HG03442 (cell line): ENCODE data around the gene FCHO1.

ENCODE experiments used
- ATAC-seq: cut with Tn5 transposase; IDR thresholded peaks from one replicate; pipeline ENCODE4 v1.9.1; 2021; ENCODE audit warnings: mild to moderate bottlenecking, moderate library complexity; ENCODE audit not compliant: unreplicated experiment

Gene FCHO1

DNA sequence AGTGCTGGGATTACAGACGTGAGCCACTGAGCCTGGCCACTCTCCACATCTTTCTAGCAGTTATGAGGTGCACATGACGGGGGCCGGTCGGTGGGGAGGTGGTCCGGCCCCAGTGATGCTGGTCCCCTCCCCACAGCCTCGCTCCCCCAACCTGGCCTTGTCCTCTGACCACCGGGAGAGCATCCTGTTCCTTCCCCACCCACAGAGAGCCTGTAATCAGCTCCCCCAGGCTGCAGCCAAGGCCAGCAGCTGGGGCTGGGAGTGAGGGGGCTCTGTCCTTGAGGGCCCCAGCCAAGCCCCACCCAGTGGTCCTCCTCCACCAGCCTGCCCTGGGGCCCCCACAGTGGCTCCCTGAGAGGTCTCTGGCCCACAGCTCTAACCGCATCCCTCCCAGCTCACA, 73.1 kb downstream of the FCHO1 start:
- ATAC-seq = no peak

DNA sequence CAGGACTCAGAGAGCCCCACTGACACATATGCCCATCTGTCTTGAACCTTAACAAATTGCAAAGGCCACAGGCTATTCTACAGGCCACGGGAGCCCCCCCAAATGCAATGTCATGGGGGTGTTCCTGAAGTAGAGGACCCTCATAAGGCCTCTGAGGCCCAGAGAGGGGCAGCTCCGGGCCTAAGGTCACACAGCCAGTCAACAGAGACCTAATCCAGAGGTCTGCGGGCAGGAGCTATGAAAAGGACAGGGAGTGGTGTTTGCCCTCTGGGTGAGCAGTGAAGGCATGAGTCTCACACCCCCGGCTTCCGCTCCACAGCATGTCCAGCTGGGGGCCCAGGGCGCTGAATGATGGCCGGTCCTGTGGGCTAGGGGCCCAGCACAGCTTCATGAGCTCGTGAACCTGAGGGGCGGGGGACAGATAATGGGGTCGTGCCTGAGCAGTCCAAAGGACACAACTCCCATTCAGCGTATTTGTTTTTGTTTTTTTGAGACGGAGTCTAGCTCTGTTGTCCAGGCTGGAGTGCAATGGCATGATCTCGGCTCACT, 75.3 kb downstream of the FCHO1 start:
- no peak for ATAC-seq

- no peak for ATAC-seq
Observed at GRCh38 chr19:17829855-17830566, 78.7 kb downstream of the FCHO1 start.

DNA sequence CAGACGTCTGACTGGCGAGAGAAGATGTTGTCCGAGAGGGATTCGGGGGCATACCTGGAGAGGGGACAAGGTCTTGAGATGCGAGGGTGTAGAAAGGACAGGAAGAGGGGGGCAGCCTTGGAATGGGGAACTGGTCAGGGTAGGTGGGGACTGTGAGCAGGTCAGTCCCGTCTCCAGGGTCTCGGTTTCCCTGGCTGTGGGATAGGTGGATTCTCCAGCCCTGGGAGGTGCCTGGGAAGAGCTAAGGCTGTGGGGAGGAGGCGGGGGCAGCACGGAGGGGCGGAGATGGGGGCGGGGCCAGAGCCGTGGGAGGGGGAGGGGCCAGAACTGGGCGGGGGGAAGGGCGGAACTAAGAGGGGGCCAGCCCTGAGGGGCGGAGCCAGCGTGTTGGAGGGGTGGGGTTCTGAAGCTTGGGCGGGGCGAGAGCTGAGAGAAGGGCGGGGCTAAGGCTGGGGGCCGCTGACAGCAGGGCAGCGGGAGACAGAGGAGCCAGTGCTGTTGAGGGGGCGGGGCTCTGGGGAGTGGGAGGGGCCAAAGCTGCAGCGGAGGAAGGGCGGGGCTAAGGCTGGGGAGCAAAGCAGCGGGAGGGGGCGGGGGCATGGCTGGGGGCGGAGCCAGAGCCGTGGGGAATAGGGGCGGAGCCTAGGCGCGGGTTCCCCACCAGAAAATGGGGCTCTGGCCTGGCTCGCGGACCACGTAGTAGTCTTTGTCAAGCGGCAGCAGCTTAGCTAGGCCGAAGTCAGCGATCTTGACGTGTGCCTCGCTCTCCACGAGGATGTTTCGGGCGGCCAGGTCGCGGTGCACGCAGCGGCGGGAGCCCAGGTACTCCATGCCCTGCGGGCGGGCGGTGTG, 79.5 kb downstream of the FCHO1 start:
- no peak for ATAC-seq

DNA sequence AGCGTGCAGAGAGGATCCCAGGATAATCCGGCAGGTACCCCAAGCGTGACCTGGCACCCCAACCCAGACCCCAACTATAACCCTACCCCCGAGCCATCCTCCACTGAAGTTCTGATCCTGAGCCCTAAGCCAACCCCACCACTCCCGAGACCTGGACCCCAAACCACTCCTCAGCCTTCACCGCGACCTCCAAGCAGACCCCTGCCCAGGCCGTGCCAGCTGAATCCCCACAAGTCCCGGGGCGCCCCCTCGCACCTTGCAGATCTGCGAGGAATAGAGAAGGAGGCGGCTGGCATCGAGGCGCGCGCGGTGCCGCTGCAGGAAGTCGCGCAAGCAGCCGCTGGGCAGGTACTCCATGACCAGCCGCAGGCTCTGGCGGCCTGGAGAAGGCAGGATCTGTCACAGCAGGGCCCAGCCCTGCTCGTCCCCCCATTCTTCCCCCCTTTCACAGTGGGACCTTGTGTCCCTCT, 80.2 kb downstream of the FCHO1 start:
- ATAC-seq = no peak

DNA sequence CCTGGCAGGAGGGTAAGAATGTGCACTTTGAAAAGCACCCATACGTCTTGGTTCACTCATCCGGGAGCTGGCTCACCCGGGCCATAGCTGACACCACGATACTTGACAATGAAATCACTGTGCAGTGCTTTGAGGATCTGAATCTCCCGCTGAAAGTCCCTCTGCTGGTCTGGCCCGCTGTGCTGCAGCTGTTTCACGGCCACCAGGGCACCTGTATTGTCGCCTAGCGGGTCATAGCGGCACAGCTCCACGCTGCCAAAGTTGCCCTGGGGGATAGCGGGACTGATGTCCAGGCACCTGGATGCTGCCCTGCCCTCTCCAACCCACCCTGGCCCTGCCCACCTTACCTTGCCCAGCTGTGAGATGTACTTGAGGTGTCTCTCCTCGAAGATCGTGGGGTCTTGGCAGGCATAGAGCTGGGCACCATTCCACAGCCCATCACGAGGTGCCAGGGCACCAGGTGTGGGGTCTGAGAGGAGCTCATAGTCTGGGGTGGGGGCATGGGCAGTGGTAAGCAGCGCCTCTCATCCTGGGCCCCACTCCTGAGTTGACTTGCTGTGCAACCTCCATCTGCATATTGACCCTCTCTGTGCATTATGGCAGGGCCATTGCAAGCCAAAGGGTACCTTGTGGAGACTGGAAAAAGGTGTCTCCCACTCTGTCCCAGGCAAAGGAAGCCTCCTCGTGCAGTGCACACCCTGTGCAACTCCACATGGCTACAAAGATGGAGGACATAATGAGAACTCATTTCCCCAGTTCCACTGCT, 81.3 kb downstream of the FCHO1 start:
- ATAC-seq = no peak

DNA sequence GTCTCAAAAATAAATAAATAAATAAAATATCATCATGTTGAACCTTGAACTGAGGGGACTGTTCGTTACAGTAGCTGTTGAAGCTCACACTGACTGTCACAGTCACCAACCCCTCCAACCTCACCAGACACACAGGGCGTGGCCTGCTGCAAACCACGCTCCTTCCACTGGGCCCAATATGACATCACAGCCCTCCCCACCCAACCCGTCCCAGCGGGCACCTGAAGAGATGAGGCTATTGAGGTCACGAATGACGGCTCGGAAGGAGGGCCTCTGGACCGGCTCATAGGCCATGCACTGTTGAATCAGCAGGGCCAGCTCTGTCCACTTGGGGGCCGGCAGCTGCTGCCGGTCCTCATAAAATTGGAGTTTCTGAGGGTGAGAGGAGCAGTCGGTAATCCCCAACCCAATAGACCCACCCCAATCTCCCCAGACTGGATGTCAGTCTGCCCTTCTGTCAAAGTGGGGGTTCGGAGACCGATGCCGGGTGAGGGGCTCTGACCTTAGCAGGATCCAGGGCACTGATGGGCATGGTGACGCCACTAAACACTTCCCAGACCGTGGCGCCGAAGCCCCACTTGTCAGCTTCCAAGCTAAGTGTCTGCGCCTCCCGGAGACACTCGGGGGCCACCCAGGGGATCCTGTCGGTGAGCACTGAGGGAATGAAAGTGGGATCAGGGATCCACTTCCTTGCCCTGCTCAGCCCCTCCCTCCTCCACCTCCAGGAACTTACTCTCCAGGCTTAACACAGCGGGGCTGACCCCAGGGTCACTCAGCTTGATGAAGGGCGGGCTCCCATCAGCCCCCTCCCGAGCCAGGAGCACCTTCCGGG, 83.3 kb downstream of the FCHO1 start:
- ATAC-seq = no peak

GRCh38 chr19:17835182-17836006, 84.1 kb downstream of the FCHO1 start:
- no peak for ATAC-seq

- ATAC-seq = no peak
Observed at GRCh38 chr19:17836530-17836929, 85.3 kb downstream of the FCHO1 start.

DNA sequence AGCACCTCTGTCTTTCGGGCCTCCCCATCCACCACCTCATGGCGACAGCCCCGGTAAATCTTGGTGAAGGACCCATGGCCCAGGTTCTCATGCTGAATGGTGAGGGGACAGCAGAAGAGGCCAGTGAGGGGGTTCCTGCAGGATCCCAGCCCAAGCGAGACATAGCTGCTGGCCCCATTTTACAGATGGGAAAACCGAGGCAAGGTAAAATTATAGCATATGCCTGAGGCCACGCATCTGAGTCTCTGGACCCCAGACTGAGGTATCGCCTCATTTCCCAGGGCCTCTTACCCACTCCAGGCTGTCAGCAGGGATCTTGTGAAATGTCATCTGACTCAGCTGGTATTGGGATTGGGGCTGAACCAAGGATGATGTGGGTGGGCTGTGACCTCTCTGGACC, 86.7 kb downstream of the FCHO1 start:
- no peak for ATAC-seq
